ENCODE measurements around the gene GPC2.

The GPC2 gene

DNA sequence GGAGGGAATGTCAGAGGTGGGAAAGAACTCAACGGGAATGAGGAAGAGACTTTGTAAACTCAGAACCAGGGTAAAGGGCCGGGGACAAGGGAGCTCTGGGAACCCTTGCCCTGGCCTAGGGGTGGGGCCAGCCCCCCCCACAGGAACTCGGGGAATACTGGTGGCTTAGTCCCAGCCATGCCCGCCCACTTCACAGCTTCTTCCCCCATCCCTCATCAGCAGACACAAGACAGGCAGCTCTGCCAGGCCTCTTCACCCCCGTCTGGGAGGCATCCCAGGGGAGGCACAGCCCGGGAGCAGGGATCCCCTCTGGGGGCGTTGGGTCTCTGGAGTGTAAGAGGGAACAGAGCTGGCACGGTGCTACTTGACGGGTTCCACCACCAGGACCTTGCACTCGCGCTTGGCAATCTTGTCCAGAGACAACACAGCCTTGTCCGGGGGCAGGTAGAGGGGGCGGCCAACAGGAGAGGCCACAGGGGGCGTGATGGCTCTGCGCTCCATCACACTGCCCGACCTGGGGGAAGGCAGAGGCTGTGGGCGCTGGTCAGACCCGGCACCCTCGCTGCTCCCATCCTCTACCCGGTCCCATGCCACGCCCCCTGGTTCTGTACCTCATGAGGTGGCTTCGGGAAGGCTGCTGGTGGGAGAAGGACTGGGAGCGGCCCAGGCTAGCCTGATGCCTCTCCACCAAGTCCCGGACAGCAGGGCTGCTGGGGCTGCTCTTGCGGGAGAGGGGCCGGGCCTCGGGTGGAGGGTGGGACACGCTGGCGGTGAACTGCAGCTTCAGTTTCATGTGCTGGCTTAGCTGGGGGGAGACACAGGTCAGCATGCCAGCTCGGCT lies 22.3 kb downstream of the GPC2 start:
- H3K4ac ChIP-seq (ENCODE audit: low read depth, low read length) = no peak overlapping the region
- H3K27ac ChIP-seq (ENCODE audit: low read depth, low read length) = peak overlapping the region; percentile 33
- H3K79me1 ChIP-seq (ENCODE audit: low read length) = peaks cover 17% of the 10 kb centered on the region
- no peak overlapping the region for H3K4me3 ChIP-seq (ENCODE audit: low read length)
- H3K36me3 ChIP-seq (ENCODE audit: control insufficient read depth, insufficient read depth, low read length) = peaks cover 11% of the 10 kb centered on the region
- H4K5ac ChIP-seq (ENCODE audit: low read length) = no peak overlapping the region
- no peak overlapping the region for H2BK15ac ChIP-seq (replicated peaks; ENCODE audit: low read depth)
- H3K79me2 ChIP-seq (ENCODE audit: control insufficient read depth, insufficient read depth, low read length) = peaks cover 3% of the 10 kb centered on the region
- no peak overlapping the region for H2BK120ac ChIP-seq (ENCODE audit: low read depth, low read length)
- H2BK5ac ChIP-seq (ENCODE audit: low read length) = no peak overlapping the region
- H3K27me3 ChIP-seq (ENCODE audit: insufficient read depth, low read length, poor library complexity) = no peaks in the 10 kb centered on the region
- H2AK5ac ChIP-seq (ENCODE audit: low read length) = no peak overlapping the region
- no peak overlapping the region for H3K23ac ChIP-seq (ENCODE audit: low read length)
- H3K4me2 ChIP-seq (ENCODE audit: low read length) = no peak overlapping the region
- peak overlapping the region; percentile 8 for H3K9ac ChIP-seq (ENCODE audit: low read length)
- no peak overlapping the region for H4K8ac ChIP-seq (ENCODE audit: low read depth, low read length)
- H3K4me1 ChIP-seq (ENCODE audit: control insufficient read depth, low read depth, low read length) = peaks cover 12% of the 10 kb centered on the region
- DNase-seq = peak; percentile 77
- H3K56ac ChIP-seq (ENCODE audit: low read length) = no peak overlapping the region
- H3K18ac ChIP-seq (ENCODE audit: low read length) = no peak overlapping the region
- WGBS (ENCODE audit: extremely low coverage, insufficient coverage, low lambda C conversion rate) = no CpG with 5 or more reads among the region's 30 CpGs

DNA sequence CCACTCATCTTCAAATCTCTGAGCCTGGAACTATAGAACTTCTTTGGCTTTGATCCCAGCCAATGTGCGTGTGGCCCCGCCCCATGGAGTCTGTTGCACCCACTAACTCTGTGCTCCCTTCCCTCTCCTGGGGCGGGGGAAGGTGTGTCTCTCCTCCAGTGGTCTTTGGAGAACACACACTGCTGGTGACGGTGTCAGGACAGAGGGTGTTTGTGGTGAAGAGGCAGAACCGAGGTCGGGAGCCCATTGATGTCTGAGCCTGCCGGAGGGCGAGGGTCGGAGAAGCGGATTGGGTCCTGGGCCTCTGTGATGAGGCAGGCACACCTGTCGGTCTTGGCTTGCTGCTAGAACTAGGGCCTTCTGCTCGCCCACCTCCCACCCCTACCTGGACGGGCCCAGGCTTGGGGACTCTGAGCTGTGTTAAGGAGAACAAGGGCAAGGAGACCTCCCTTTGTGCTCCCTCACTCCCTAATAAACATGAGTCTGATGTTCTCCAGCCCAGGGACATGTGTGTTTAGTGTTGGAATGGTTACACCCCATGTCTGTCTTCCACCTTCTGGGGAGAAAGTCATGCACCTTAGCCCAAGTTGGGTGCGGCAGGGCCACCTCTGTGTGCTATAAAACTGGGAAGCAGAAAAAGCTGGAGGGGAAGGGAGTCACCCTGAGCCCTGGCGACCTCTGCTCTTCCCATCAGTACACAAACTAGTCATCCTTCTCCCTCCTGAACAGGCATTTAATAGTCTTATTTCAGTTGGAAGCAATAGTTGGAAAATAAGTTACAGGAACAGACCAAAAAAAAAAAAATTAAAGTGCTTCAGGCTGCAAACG lies 23.3 kb downstream of the GPC2 start:
- Histone ChIP-seq H2AK5ac (ENCODE audit: low read length) (no peak overlapping the region), H3K56ac (ENCODE audit: low read length) (peak overlapping the region; percentile 6), H3K4me1 (ENCODE audit: control insufficient read depth, low read depth, low read length) (peaks cover 12% of the 10 kb centered on the region), H4K8ac (ENCODE audit: low read depth, low read length) (no peak overlapping the region), H3K4ac (ENCODE audit: low read depth, low read length) (no peak overlapping the region), H2BK120ac (ENCODE audit: low read depth, low read length) (no peak overlapping the region), H2BK5ac (ENCODE audit: low read length) (no peak overlapping the region), H3K79me1 (ENCODE audit: low read length) (peaks cover 18% of the 10 kb centered on the region), H4K5ac (ENCODE audit: low read length) (no peak overlapping the region), H3K4me2 (ENCODE audit: low read length) (no peak overlapping the region), H3K4me3 (ENCODE audit: low read length) (no peak overlapping the region), H3K79me2 (ENCODE audit: control insufficient read depth, insufficient read depth, low read length) (peaks cover 8% of the 10 kb centered on the region), H3K27me3 (ENCODE audit: insufficient read depth, low read length, poor library complexity) (no peaks in the 10 kb centered on the region), H3K18ac (ENCODE audit: low read length) (no peak overlapping the region), H2BK15ac (replicated peaks; ENCODE audit: low read depth) (no peak overlapping the region), H3K9ac (ENCODE audit: low read length) (no peak overlapping the region), H3K27ac (ENCODE audit: low read depth, low read length) (no peak overlapping the region), H3K23ac (ENCODE audit: low read length) (peak overlapping the region; percentile 76), H3K36me3 (ENCODE audit: control insufficient read depth, insufficient read depth, low read length) (peaks cover 11% of the 10 kb centered on the region)
- no CpG with 5 or more reads among the region's 16 CpGs for WGBS (ENCODE audit: extremely low coverage, insufficient coverage, low lambda C conversion rate)
- DNase-seq = no peak

DNA sequence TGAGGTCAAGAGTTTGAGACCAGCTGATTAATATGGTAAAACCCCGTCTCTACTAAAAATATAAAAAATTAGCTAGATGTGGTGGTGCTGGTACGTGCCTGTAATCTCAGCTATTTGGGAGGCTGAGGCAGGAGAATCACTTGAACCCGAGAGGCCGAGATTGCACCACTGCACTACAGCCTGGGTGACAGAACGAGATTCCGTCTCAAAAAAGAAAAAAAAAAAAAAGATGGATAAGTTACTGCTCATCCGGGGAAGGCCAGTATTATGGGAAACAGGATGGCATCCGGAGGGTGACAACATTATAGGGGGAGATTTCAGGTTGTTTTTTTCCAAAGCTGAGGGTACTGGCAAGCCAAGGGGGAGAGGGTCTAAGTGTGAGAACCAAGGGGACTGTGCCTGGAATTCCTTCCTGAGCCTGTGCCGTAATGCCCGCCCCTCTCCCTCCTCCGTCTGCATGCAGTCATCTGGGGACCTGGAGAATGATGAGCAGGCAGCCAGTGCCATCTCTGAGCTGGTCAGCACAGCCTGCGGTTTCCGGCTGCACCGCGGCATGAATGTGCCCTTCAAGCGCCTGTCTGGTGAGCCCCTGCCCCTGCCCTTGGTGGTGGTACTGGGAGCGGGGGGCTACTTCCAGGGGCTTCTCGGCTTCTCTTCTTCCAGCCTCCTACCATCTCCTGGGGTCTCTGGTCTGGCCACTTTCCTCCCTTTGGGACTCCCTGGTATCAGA lies 24.1 kb downstream of the GPC2 start:
- Histone ChIP-seq H2BK5ac (ENCODE audit: low read length) (no peak overlapping the region), H3K23ac (ENCODE audit: low read length) (no peak overlapping the region), H4K5ac (ENCODE audit: low read length) (no peak overlapping the region), H3K79me1 (ENCODE audit: low read length) (peaks cover 18% of the 10 kb centered on the region), H4K8ac (ENCODE audit: low read depth, low read length) (no peak overlapping the region), H3K9ac (ENCODE audit: low read length) (no peak overlapping the region), H3K4me2 (ENCODE audit: low read length) (no peak overlapping the region), H3K18ac (ENCODE audit: low read length) (no peak overlapping the region), H3K56ac (ENCODE audit: low read length) (no peak overlapping the region), H3K4me3 (ENCODE audit: low read length) (no peak overlapping the region), H3K27ac (ENCODE audit: low read depth, low read length) (no peak overlapping the region), H3K27me3 (ENCODE audit: insufficient read depth, low read length, poor library complexity) (no peaks in the 10 kb centered on the region), H3K4me1 (ENCODE audit: control insufficient read depth, low read depth, low read length) (peaks cover 14% of the 10 kb centered on the region), H2AK5ac (ENCODE audit: low read length) (no peak overlapping the region), H3K36me3 (ENCODE audit: control insufficient read depth, insufficient read depth, low read length) (peaks cover 11% of the 10 kb centered on the region), H2BK15ac (replicated peaks; ENCODE audit: low read depth) (no peak overlapping the region), H3K79me2 (ENCODE audit: control insufficient read depth, insufficient read depth, low read length) (peaks cover 8% of the 10 kb centered on the region), H2BK120ac (ENCODE audit: low read depth, low read length) (no peak overlapping the region), H3K4ac (ENCODE audit: low read depth, low read length) (no peak overlapping the region)
- no peak for DNase-seq
- no CpG with 5 or more reads among the region's 18 CpGs for WGBS (ENCODE audit: extremely low coverage, insufficient coverage, low lambda C conversion rate)

DNA sequence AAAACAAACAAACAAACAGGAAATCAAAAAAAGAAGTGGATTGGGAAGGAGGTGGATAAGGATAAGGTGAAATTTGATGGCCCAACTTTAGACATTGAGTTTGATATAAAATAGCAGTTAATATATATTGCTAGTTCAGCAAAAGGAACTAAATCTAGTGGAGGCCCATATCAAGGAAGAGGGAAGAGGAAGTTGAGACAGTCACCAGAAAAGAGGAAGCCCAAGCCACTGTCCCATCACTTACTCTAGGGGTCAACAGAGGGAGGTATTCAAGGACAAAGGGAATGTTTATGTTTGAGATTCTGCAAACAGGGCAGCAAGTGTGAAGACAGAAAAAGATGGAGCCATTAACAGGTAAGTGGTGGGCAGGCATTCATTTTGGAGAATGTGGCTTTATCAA lies 24.8 kb downstream of the GPC2 start:
- H2BK5ac ChIP-seq (ENCODE audit: low read length) = no peak overlapping the region
- H3K4me1 ChIP-seq (ENCODE audit: control insufficient read depth, low read depth, low read length) = peaks cover 10% of the 10 kb centered on the region
- peak; percentile 15 for DNase-seq
- H2AK5ac ChIP-seq (ENCODE audit: low read length) = no peak overlapping the region
- no peak overlapping the region for H3K9ac ChIP-seq (ENCODE audit: low read length)
- H3K23ac ChIP-seq (ENCODE audit: low read length) = no peak overlapping the region
- no peak overlapping the region for H2BK15ac ChIP-seq (replicated peaks; ENCODE audit: low read depth)
- H2BK120ac ChIP-seq (ENCODE audit: low read depth, low read length) = no peak overlapping the region
- no peak overlapping the region for H3K4me3 ChIP-seq (ENCODE audit: low read length)
- peaks cover 15% of the 10 kb centered on the region for H3K79me1 ChIP-seq (ENCODE audit: low read length)
- H3K56ac ChIP-seq (ENCODE audit: low read length) = no peak overlapping the region
- H3K27me3 ChIP-seq (ENCODE audit: insufficient read depth, low read length, poor library complexity) = no peaks in the 10 kb centered on the region
- no peak overlapping the region for H4K8ac ChIP-seq (ENCODE audit: low read depth, low read length)
- no peak overlapping the region for H4K5ac ChIP-seq (ENCODE audit: low read length)
- H3K27ac ChIP-seq (ENCODE audit: low read depth, low read length) = no peak overlapping the region
- H3K18ac ChIP-seq (ENCODE audit: low read length) = no peak overlapping the region
- no peak overlapping the region for H3K4ac ChIP-seq (ENCODE audit: low read depth, low read length)
- peaks cover 8% of the 10 kb centered on the region for H3K79me2 ChIP-seq (ENCODE audit: control insufficient read depth, insufficient read depth, low read length)
- peaks cover 11% of the 10 kb centered on the region for H3K36me3 ChIP-seq (ENCODE audit: control insufficient read depth, insufficient read depth, low read length)
- H3K4me2 ChIP-seq (ENCODE audit: low read length) = no peak overlapping the region

DNA sequence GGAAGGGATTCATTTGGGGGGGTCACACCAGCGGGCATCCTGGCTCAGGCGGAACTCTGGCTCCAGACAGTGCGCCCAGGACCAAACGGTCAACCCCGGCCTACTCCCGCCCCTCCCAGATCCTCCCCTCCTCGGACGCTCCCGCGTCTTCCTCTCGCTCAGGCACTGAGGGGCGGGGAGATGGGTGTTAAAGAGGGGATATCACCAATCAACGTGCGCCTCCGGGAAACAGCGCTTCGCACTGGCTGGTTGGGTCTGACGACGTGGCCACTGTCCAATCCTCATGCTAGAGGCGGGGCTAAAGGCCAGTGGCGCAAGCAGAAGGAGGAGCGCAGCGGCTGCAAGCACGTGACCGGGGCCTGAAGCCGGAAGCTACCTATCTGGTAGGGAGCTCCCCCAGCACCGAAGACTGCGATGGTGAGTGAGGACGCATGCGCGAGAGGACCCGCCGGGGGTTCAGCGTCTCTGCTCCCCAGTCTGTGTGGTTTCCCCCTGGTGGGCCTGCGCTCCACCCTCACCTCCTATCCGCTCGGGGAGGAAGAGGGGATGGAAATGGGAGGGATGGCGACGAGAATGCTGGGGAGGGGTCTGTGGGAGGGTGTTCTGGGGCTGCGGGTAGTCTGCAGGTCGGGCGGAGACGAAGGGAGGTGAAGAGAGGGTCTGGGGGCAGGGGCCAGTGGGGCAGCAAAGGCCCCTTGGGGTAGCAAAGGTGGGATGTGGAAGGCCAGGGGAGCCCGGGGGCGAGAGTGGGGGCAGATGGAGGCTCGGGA lies 28.4 kb downstream of the GPC2 start, which contains the start of gene LAMTOR4:
LAMTOR4 (plus strand) TSS at position 360 of the 770 bp plus-strand sequence; CDS start at position 415, 55 bp downstream.
- Histone ChIP-seq H3K4me3 (ENCODE audit: low read length) (peak within 1 kb of the TSS; percentile 90), H2BK120ac (ENCODE audit: low read depth, low read length) (no peak within 1 kb of the TSS), H3K56ac (ENCODE audit: low read length) (peak within 1 kb of the TSS; percentile 100), H4K5ac (ENCODE audit: low read length) (no peak within 1 kb of the TSS), H2AK5ac (ENCODE audit: low read length) (no peak within 1 kb of the TSS), H3K27me3 (ENCODE audit: insufficient read depth, low read length, poor library complexity) (no peaks in the 10 kb centered on the region), H3K23ac (ENCODE audit: low read length) (no peak within 1 kb of the TSS), H3K27ac (ENCODE audit: low read depth, low read length) (peak within 1 kb of the TSS; percentile 14), H3K4me1 (ENCODE audit: control insufficient read depth, low read depth, low read length) (peaks cover 2% of the 10 kb centered on the region), H2BK15ac (replicated peaks; ENCODE audit: low read depth) (no peak within 1 kb of the TSS), H3K9ac (ENCODE audit: low read length) (peak within 1 kb of the TSS; percentile 97), H3K79me2 (ENCODE audit: control insufficient read depth, insufficient read depth, low read length) (peaks cover 8% of the 10 kb centered on the region), H3K18ac (ENCODE audit: low read length) (peak within 1 kb of the TSS; percentile 8), H3K4me2 (ENCODE audit: low read length) (peak within 1 kb of the TSS; percentile 87), H4K8ac (ENCODE audit: low read depth, low read length) (peak within 1 kb of the TSS; percentile 65), H2BK5ac (ENCODE audit: low read length) (peak within 1 kb of the TSS; percentile 86), H3K36me3 (ENCODE audit: control insufficient read depth, insufficient read depth, low read length) (no peaks in the 10 kb centered on the region), H3K79me1 (ENCODE audit: low read length) (peaks cover 3% of the 10 kb centered on the region), H3K4ac (ENCODE audit: low read depth, low read length) (peak within 1 kb of the TSS; percentile 62)
- DNase-seq = peak; percentile 100
- WGBS (ENCODE audit: extremely low coverage, insufficient coverage, low lambda C conversion rate) = no CpG with 5 or more reads among the region's 46 CpGs
